ENCODE measurements around the gene C5AR2.
"Not testable (repeated sequence)": the region's sequence is repeated elsewhere in the genome, so short reads cannot be mapped to it uniquely, and the experiment has no call there.

C5AR2 gene

DNA sequence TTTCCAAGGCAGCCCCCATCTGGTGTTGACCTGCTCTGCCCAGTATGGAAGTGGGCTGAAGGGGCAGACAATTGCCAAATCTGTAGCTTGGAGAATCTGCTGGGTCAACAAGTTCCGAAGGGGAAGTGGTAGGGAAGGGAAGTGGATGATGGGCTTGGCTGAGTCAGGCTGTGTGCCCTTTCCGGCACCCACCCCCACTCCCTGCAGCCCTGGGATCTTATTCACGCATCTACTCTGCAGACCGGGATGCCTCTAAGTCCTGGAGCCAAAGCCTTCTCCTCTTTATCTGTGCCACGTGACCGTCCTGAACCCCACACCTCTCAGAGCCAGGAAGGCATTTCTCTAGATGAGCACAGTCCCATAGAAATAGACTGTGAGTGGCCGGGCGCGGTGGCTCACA, 7.5 kb upstream of the C5AR2 start:
- DNase-seq, result no peak

DNA sequence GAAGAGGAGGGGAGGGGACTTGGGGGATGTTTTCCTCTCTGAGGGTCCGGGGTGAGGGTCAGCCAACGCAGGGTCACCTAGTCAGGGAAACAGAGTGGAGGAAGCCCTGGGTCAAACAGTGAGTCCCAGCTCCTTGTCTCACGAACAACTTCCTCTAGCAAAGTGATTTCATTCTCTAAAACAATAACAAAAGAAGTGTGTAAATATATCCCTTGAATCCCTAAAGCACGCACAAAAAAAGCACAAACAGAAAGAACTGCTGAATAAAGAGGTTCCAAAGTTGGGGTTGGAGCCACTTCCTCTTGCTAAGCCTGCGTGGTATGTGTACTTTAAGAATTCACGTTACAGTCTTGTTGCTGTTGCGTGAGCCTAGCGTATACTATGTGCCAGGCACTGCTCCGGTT, 1.5 kb upstream of the C5AR2 start:
- DNase-seq, result no peak

DNA sequence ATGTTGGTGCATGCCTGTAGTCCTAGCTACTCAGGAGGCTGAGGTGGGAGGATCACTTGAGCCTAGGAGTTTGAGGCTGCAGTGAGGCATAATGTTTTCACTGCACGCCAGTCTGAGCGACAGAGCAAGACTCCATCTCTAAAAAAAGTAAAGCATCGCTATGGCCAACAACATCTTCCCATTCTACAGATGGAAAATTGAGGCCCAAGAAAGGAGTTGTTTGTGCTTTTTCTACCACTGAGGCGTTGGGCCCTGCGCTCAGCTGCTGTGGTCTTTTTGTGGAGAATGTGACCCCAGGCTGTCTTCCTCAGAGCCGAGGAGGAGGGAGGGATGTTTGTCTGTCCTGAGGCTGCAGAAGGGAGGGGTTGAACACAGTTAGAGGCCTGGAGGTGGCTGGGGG, 485 bp upstream of the C5AR2 start:
- no peak for DNase-seq

DNA sequence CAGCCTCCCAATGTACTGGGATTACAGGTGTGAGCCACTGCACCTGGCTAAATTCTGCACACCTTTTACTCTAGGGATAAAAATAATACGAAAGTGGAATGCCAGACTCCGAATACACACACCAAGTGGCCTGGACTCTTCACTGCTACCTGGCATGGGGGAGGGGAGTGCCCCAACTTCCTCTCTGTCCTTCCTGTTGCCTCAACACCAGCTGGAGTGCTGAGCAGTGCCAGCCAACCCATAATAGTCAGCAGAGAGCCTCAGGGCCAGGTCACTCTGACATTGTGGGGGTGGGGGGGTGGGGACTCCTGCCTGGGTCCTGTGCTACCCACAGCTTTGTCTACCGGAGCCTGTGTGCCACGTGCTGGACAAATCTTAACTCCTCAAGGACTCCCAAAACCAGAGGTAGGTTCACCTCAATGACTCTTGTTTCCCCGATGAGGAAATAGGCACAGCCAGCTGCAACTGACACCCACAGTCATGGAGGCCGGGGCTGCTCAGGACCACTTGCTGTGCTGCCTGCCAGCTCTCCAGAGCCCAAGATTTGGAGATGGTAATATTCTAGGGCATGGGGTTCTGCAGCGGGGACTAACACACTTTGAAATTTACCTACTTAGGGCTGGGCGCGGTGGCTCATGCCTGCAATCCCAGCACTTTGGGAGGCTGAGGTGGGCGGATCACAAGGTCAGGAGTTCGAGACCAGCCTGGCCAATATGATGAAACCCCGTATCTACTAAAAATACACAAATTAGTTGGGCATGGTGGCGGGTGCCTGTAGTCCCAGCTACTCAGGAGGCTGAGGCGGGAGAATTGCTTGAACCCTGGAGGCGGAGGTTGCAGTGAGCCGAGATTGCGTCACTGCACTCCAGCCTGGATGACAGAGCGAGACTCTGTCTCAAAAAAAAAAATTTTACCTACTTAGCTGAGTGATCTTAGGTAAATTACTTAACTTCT, 5.1 kb downstream of the C5AR2 start:
- not testable (repeated sequence) for DNase-seq

DNA sequence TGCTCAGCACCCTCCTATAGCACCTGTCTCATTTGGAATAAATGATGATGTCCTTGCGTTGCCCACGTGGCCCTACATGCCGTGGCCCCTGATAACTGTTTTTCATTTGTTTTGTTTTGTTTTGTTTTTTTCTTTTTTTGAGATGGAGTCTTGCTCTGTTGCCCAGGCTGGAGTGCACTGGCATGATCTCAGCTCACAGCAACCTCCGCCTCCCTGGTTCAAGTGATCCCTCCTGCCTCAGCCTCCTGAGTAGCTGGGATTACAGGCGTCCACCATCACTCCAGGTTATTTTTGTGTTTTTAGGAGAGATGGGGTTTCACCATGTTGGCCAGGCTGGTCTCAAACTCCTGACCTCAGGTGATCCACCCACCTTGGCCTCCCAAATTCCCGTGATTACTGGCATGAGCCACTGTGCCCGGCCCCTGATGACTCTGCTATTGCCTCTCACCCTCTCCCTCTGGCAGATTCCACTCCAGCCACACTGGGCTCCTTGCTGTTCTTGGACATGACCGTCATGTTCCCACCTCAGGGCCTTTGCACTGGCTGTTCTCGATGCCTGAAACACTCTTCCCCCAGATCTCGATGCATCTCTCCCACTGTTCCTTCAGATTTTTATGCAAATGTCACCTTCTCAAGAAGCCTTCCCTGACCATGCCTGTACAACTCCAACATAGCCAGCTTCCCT, 7.4 kb downstream of the C5AR2 start:
- DNase-seq, result no peak

DNA sequence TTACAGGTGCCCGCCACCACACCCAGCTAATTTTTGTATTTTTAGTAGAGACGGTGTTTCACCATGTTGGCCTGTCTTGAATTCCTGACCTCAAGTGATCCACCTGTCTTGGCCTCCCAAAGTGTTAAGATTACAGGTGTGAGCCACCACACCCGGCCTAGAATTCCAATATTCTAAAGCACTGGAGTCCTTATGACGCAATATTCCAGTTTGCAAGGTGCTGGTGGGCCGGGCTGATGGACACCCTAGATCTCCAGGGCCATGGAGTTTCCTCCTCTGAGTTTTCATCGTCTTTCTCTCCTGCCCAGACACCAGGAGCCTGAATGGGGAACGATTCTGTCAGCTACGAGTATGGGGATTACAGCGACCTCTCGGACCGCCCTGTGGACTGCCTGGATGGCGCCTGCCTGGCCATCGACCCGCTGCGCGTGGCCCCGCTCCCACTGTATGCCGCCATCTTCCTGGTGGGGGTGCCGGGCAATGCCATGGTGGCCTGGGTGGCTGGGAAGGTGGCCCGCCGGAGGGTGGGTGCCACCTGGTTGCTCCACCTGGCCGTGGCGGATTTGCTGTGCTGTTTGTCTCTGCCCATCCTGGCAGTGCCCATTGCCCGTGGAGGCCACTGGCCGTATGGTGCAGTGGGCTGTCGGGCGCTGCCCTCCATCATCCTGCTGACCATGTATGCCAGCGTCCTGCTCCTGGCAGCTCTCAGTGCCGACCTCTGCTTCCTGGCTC, 8.7 kb downstream of the C5AR2 start:
- no peak for DNase-seq

DNA sequence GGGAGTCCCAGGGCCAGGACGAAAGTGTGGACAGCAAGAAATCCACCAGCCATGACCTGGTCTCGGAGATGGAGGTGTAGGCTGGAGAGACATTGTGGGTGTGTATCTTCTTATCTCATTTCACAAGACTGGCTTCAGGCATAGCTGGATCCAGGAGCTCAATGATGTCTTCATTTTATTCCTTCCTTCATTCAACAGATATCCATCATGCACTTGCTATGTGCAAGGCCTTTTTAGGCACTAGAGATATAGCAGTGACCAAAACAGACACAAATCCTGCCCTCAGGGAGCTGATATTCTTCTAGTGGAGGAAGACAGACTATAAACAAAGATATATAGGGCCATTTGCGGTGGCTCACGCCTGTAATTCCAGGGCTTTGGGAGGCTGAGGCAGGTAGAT, 9.8 kb downstream of the C5AR2 start:
- no peak for DNase-seq

DNA sequence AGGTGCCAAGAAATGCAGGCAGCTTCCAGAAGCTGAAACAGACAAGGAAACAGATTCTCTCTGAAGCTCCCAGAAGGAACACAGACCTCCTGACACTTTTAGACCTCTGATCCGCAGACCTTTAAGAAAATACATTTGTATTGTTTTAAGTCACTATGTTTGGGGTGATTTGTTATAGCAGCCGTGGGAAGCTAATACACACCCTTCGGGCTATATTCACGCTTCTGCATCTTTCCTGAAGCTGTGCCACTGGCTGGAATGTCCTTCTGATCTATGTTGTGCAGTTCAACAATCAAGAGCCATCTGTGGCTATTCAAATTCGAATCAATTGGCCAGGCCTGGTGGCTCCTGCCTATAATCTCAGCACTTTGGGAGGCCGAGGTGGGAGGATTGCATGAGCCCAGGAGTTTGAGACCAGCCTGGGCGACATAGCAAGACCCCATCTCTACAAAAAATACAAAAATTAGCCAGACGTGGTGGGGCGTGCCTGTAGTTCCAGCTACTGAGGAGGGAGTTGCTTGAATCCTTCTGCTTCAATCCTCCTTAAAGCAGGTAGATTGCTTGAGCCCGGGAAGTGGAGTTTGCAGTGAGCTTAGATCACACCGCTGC, 11.3 kb downstream of the C5AR2 start:
- DNase-seq, result no peak

DNA sequence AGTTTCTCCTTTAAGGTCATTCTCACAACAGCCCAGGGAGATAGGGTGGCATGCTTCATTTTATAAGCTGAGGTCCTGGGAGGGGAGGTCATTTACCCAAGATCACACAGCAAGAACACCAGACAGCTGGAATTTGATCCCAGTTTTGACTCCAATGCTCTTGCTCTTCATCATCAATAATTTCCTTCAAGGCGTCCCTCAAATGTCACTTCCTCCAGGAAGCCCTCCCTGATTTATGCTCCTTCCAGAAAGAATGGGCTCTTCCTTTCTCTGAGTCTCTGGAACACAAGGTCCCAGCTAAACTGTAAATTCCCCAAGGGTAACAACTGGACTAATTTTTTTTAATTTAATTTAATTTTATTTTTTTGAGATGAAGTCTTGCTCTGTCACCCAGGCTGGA, 12.4 kb downstream of the C5AR2 start:
- DNase-seq, result no peak

DNA sequence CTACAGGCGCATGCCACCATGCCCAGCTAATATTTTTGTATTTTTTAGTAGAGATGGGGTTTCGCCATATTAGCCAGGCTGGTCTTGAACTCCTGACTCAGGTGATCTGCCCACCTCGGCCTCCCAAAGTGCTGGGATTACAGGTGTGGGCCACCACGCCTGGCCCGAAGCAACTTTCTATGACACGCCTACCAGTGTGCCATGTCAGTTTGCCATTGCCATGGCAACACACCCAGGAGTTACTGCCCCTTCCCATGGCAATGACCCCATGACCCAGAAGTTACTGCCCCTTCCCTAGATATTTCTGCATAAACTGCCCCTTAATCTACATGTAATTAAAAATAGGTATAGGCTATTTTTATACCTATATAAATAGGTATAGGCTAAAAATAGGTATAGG, 14.0 kb downstream of the C5AR2 start:
- not testable (repeated sequence) for DNase-seq

DNA sequence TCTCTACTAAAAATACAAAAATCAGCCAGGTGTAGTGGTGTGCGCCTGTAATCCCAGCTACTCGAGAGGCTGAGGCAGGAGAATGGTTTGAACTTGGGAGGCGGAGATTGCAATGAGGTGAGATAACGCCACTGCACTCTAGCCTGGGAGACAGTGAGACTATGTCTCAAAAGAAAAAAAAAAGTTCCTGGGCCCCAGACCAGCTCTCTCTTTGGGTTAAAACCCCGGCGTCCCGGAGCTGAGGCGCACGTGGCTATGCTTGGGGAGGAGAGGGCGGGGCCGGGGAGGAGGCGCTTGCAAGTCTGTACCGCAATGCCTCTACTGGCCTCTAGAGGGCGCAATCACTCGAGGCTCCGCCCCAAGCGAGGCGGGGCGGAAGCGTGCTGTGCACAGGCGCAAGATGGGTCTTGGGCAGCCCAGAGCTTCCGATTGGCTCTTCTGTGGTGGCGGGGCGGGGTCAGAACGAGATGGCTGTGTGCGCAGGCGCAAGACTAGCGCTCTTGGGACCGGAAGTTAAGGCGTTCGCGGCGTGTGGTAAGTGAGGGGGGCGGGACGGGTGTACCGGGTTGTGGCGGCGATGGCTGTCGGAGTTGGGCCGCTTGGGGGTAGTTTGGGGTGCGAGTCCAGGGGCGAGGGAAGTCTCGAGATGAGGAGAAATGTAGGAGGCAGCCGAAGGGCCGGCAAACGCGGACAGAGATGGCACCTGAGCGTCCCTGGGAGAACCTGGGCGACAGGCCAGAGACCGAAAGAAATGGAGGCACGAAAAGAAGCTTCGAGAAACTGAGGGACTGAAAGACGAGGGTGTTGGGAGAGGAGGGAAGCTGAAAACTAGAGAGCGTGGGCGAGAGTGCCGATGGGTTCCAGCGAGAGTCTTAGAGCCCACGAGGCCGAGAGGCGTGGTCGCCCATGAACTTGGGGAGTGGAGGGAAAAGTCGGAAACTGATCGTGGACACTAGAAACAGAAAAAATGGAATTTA, 17.1 kb downstream of the C5AR2 start, which contains the start of gene DHX34:
DHX34 (plus strand) TSS at position 497 of the 977 bp plus-strand sequence. CDS start 3,716 bp downstream, outside the sequence.
- DNase-seq, result peak; percentile 98 to 99

DNA sequence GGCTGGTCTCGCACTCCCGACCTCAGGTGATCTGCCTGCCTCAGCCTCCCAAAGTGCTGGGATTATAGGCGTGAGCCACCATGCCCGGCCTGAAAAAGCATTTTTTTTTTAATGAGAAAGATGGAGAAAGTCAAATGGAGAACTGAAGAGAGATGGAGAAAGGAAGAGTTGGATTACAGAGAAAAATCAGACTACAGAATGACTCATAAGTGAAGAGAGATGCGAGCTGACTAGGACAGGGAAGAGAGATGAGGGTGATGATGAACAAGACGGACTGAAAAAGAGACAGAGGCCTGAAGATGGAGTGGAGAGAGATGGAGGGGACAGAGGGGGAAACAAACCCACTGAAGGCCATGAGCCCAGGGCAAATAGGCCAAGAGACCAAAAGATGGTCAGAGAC, 18.7 kb downstream of the C5AR2 start:
- DNase-seq, result no peak

DNA sequence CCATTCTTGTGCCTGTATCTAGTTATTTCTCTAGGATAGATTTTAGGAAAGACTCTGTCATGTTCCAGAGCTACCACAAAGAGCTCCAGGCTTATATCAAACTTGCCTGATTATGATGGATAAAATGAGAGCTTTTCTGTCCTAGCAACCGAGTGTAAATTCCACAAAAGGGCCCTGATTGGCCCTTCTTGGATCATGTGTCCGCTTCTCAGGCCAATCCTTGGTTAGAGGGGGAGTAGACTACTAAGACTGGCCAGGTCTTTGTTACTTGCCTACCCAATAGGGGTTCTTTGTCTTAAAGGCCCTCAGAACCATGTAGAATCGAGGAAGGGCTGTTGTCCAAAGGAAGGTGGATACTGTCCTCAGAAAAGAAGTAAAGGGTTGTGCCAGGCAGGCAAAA, 19.6 kb downstream of the C5AR2 start:
- no peak for DNase-seq

DNA sequence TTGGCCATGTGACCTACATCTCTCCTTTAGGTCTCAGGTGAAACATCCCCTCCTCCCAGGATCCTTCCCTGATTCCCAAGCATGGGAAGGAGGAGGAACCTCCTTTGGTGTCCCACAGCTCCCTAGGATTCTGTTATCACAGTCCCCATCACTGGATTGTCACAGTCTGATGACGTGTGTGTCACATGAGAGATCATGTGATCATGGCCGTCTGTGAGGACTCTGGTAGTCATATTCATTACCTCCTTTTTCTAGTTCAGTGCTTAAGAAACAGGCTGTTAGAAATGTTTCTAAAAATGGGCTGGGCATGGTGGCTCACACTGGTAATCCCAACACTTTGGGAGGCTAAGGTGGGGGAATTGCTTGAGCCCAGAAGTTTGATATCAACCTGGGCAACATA, 20.1 kb downstream of the C5AR2 start:
- no peak for DNase-seq

DNA sequence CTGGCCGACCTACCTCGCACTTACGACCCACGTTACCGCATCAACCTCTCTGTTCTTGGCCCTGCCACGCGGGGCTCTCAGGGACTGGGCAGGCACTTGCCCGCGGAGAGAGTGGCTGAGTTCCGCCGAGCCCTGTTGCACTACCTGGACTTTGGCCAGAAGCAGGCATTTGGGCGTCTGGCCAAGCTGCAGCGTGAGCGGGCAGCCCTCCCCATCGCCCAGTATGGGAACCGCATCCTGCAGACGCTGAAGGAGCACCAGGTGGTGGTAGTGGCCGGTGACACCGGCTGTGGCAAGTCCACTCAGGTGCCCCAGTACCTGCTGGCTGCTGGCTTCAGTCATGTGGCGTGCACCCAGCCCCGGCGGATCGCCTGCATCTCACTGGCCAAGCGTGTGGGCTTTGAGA, 21.3 kb downstream of the C5AR2 start:
- DNase-seq, result no peak

DNA sequence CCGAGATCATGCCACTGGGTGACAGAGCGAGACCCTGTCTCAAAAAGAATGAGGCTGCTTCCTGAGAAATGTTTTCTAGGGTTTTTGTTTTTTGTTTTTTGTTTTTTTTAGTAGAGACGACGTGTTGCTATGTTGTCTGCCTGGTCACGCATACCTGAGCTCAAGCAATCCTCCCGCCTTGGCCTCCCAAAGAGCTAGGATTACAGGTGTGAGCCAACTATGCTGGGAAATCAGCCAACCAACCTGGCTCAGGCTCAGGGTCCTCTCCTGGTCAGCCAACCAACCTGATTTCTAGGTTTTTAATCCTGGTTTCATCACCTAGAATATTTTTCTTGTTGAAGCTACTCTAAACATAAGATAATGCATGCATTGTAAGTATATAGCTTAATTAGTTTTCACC, 24.9 kb downstream of the C5AR2 start:
- DNase-seq, result no peak

DNA sequence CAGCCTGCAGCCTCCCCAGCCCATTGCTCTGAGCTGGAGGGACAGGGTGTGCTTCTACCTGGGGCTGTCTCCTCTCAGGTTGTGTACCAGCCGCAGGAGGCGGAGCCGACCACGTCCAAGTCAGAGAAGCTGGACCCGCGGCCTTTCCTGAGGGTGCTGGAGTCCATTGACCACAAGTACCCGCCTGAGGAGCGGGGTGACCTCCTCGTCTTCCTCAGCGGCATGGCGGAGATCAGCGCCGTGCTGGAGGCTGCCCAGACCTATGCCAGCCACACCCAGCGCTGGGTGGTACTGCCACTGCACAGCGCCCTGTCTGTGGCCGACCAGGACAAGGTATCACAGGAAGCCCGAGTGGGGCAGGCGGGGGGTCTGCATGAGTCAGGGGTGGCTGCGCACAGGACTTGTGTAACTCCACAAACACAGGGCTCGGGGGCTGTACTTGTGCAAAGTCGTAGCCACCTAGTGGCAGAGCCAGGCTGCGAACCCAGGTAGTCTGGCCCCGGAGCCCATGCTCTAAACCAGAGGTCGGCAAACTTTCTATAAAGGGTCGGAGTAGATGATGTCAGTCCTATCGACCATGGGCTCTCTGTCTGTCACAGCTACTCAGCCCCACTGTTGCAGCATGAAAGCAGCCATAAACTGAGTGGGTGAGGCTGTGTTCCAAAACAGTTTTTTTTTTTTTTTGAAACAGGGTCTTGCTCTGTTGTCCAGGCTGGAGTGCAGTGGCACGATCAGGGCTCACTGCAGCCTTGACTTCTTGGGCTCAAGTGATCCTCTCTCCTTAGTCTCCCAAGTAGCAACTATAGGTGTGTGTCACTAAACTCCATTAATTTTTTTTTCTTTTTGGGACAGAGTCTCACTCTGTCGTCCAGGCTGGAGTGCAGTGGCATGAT, 26.1 kb downstream of the C5AR2 start:
- no peak for DNase-seq

DNA sequence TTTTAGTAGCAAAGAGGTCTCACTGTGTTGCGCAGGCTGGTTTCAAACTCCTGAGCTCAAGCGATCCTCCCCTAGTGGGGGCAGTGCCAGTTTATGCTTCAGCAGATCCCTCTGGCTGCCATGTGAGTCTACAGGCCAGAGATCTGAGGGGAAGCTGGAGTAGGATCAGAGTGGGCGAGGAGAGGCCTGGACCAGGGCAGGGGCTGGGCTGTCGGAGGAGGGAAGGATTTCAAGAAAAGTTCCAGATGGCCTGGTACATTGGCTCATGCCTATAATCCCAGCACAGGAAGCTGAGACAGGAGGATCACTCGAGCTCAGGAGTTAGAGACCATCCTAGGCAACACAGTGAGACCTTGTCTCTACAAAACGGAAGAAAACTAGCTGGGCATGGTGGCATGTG, 27.0 kb downstream of the C5AR2 start:
- DNase-seq, result no peak

DNA sequence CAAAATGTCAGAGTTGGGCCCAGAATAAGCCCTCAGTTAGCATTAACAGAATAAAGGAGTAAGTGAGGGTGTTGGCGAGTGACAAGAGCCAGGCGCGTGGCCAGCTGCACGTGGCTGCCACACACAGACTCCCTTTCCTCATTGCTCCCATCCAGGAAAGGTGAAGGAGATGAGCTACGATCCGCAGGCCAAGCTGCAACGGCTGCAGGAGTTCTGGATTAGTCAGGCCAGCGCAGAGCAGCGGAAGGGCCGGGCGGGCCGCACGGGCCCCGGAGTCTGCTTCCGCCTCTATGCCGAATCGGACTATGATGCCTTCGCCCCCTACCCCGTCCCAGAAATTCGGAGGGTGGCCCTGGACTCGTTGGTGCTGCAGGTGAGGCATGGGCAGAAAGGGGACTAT, 30.3 kb downstream of the C5AR2 start:
- DNase-seq, result no peak

DNA sequence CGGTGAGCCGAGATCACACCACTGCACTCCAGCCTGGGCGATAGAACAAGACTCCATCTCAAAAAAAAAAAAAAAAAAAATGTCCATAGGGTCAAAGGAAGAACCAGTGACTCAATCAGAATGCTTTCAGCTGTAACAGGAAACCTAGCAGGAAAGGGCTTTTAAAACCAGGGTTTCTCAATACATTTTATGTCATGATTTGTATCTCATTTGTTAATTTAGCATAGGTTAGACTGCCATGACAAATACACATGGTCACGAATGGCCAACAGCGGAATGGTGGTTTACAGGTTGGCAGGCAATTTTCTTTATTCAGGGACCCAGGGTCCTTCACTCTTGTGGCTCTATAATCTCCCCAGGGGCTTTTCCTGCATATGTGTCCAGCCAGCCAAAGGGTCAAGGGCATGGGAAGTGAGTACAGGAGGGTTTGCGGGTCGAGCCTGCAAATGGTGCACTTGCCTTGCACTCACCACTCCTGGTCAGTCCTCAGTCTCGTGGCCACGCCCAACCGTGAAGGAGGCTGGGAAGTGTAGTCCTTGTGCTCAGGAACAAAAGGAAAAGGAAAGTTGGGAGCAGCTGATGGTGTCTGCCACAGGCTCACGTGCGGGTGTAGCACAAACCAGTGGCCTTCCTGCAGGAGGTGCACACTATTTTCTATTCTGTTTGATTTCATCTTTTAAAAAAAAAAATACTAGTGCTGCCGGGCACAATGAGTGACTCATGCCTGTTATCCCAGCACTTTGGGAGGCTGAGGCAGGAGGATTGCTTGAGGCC, 32.0 kb downstream of the C5AR2 start:
- DNase-seq, result no peak
